HepG2 (cell line): ENCODE data around the gene CLDN14. TPM values are rescaled to one million over a fixed set of nuclear protein-coding genes. Genes with fewer than 3 reads are reported as not detected.
A peak's percentile ranks its signal among the peaks of the same experiment; 100 is the strongest.

ENCODE experiments used
- PPARG ChIP-seq: conservative IDR thresholded peaks from 2 replicates; pipeline ENCODE4 v1.6.1; 2016; ENCODE audit warnings: missing biosample characterization, missing genetic modification reagents
- SALL1 ChIP-seq: sonication (generic); formaldehyde crosslinking; IDR thresholded peaks from 2 replicates; pipeline ENCODE4 v1.8.0; 2022; ENCODE audit warnings: mild to moderate bottlenecking, missing genetic modification reagents
- SAP130 ChIP-seq: IDR thresholded peaks from 2 replicates; pipeline ENCODE4 v1.6.1; 2016; ENCODE audit warnings: low read depth
- SATB2 ChIP-seq: sonication (generic); formaldehyde crosslinking; IDR thresholded peaks from 2 replicates; pipeline ENCODE4 v1.5.0; 2020; ENCODE audit warnings: missing genetic modification reagents
- SOX5 ChIP-seq: IDR thresholded peaks from 2 replicates; pipeline ENCODE4 v1.6.1; 2016; ENCODE audit warnings: borderline replicate concordance
- THYN1 ChIP-seq: sonication (generic); formaldehyde crosslinking; IDR thresholded peaks from 2 replicates; pipeline ENCODE4 v1.8.1; 2023; ENCODE audit warnings: low read depth, mild to moderate bottlenecking, moderate library complexity, missing genetic modification reagents, borderline replicate concordance
- ZBTB39 ChIP-seq: sonication (generic); formaldehyde crosslinking; IDR thresholded peaks from 2 replicates; pipeline ENCODE4 v1.5.0; 2020; ENCODE audit warnings: missing genetic modification reagents
- ZNF326 ChIP-seq: sonication (generic); formaldehyde crosslinking; IDR thresholded peaks from 2 replicates; pipeline ENCODE4 v1.4.0; 2020; ENCODE audit warnings: missing genetic modification reagents, borderline replicate concordance
- ZNF644 ChIP-seq: IDR thresholded peaks from 2 replicates; pipeline ENCODE4 v1.6.1; 2016; ENCODE audit warnings: low read depth
- polyA plus RNA-seq, 8 experiments: library from polyadenylated mRNA; depleted of rRNA in 3 of 8; stranded (reverse) in 7 of 8; unstranded in 1 of 8; fragments of >200 nt; fragmentation: Illumina TruSeq in 4 of 8; extraction: Trizol in 4 of 8; gene quantifications; 2 replicates each; pipeline versions ENCODE4 v1.2.1 to v1.2.3, GENCODE V29; 2011 to 2016; ENCODE audit warnings: low read depth in 4 of 8, missing spikeins in 1 of 8, mixed read lengths in 1 of 8; ENCODE audit not compliant: insufficient read depth in 1 of 8
- total RNA-seq, 5 experiments: library from RNA; depleted of rRNA; stranded (reverse); fragments of >200 nt; fragmentation: Illumina TruSeq; extraction: Trizol; gene quantifications; 2 replicates each; pipeline ENCODE4 v1.2.3, GENCODE V29; 2016; ENCODE audit warnings: low read depth in 1 of 5
- TF ChIP-seq, protein P1 (sequence below): sonication (generic); formaldehyde crosslinking; IDR thresholded peaks from 2 replicates; pipeline ENCODE4 v1.5.0; 2020; ENCODE audit warnings: mild to moderate bottlenecking, missing genetic modification reagents
- TF ChIP-seq, protein P2 (sequence below): sonication (generic); formaldehyde crosslinking; IDR thresholded peaks from 2 replicates; pipeline ENCODE4 v1.5.1; 2020; ENCODE audit warnings: mild to moderate bottlenecking, missing genetic modification reagents
- TF ChIP-seq, protein P3 (sequence below): sonication (generic); formaldehyde crosslinking; IDR thresholded peaks from 2 replicates; pipeline ENCODE4 v1.5.1; 2020; ENCODE audit warnings: missing genetic modification reagents, mild to moderate bottlenecking, borderline replicate concordance
- TF ChIP-seq, protein P4 (sequence below): fragments of 450-650 bp; IDR thresholded peaks from 2 replicates; pipeline ENCODE4 v1.6.1; 2016
- TF ChIP-seq, protein P5 (sequence below), 2 experiments: sonication (generic) in 1 of 2; formaldehyde crosslinking in 1 of 2; IDR thresholded peaks; 2 replicates each; pipeline versions ENCODE4 v1.5.1 to v1.6.1; 2011 to 2020; ENCODE audit warnings: borderline replicate concordance in 1 of 2, low read depth in 1 of 2, low read length in 1 of 2, mild to moderate bottlenecking in 1 of 2, missing genetic modification reagents in 1 of 2, moderate library complexity in 1 of 2
- TF ChIP-seq, protein P6 (sequence below): IDR thresholded peaks from 2 replicates; pipeline ENCODE4 v1.6.1; 2016

Gene CLDN14
- total and polyA plus RNA-seq, 2 of the 13 experiments (the other 11 are each of a cell fraction or from before 2014, with no cell fraction given) = 1.1 to 1.4 TPM

DNA sequence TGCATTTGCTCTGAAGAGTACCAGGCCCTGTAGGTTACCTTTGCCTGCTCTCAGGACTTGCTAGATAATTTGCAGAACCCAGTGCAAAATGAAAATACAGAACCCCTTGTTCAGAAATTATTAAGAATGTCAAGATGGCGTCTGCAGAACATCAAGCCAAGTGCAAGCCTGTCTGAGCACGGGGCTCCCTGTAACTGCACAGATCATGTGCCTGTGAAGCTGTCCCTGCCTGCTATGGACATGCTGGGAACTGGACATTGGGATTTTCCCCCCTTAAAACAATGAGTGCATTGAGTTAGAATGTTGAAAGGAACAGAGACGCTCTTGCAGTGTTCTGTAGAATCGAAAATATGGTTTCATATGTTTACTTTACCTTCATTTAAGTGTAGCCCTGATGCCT, 2.9 kb downstream of the CLDN14 start (continued):
- TF ChIP-seq ZNF326 (CRISPR knock-in tag) (no peak), SALL1 (CRISPR knock-in tag) (peak; percentile 22; the same call in 1 of the 2 replicates), ZBTB39 (no peak), THYN1 (CRISPR knock-in tag) (no peak), SAP130 (CRISPR knock-in tag) (0 out of 2 replicates have a peak, but pooled peaks have one; percentile 20), SOX5 (CRISPR knock-in tag) (peak; percentile 26; the same call in 1 of the 2 replicates), SATB2 (CRISPR knock-in tag) (no peak), ZNF644 (CRISPR knock-in tag) (0 out of 2 replicates have a peak, but pooled peaks have one; percentile 28), PPARG (CRISPR knock-in tag) (no peak)
- TF ChIP-seq, protein P1, sequence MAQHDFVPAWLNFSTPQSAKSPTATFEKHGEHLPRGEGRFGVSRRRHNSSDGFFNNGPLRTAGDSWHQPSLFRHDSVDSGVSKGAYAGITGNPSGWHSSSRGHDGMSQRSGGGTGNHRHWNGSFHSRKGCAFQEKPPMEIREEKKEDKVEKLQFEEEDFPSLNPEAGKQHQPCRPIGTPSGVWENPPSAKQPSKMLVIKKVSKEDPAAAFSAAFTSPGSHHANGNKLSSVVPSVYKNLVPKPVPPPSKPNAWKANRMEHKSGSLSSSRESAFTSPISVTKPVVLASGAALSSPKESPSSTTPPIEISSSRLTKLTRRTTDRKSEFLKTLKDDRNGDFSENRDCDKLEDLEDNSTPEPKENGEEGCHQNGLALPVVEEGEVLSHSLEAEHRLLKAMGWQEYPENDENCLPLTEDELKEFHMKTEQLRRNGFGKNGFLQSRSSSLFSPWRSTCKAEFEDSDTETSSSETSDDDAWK (CRISPR knock-in tag) = no peak
- TF ChIP-seq, protein P2, sequence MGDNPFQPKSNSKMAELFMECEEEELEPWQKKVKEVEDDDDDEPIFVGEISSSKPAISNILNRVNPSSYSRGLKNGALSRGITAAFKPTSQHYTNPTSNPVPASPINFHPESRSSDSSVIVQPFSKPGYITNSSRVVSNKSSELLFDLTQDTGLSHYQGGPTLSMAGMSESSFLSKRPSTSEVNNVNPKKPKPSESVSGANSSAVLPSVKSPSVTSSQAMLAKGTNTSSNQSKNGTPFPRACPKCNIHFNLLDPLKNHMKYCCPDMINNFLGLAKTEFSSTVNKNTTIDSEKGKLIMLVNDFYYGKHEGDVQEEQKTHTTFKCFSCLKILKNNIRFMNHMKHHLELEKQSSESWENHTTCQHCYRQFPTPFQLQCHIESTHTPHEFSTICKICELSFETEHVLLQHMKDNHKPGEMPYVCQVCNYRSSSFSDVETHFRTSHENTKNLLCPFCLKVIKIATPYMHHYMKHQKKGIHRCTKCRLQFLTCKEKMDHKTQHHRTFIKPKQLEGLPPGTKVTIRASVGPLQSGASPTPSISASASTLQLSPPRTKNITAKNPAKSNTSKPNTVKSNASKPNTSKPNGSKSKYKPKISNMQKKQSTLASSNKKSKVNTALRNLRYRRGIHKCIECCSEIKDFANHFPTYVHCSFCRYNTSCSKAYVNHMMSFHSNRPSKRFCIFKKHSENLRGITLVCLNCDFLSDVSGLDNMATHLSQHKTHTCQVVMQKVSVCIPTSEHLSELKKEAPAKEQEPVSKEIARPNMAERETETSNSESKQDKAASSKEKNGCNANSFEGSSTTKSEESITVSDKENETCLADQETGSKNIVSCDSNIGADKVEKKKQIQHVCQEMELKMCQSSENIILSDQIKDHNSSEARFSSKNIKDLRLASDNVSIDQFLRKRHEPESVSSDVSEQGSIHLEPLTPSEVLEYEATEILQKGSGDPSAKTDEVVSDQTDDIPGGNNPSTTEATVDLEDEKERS (CRISPR knock-in tag) = no peak
- TF ChIP-seq, protein P3, sequence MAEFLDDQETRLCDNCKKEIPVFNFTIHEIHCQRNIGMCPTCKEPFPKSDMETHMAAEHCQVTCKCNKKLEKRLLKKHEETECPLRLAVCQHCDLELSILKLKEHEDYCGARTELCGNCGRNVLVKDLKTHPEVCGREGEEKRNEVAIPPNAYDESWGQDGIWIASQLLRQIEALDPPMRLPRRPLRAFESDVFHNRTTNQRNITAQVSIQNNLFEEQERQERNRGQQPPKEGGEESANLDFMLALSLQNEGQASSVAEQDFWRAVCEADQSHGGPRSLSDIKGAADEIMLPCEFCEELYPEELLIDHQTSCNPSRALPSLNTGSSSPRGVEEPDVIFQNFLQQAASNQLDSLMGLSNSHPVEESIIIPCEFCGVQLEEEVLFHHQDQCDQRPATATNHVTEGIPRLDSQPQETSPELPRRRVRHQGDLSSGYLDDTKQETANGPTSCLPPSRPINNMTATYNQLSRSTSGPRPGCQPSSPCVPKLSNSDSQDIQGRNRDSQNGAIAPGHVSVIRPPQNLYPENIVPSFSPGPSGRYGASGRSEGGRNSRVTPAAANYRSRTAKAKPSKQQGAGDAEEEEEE = no peak
- TF ChIP-seq, protein P4, sequence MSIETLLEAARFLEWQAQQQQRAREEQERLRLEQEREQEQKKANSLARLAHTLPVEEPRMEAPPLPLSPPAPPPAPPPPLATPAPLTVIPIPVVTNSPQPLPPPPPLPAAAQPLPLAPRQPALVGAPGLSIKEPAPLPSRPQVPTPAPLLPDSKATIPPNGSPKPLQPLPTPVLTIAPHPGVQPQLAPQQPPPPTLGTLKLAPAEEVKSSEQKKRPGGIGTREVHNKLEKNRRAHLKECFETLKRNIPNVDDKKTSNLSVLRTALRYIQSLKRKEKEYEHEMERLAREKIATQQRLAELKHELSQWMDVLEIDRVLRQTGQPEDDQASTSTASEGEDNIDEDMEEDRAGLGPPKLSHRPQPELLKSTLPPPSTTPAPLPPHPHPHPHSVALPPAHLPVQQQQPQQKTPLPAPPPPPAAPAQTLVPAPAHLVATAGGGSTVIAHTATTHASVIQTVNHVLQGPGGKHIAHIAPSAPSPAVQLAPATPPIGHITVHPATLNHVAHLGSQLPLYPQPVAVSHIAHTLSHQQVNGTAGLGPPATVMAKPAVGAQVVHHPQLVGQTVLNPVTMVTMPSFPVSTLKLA = no peak
- TF ChIP-seq, protein P5, sequence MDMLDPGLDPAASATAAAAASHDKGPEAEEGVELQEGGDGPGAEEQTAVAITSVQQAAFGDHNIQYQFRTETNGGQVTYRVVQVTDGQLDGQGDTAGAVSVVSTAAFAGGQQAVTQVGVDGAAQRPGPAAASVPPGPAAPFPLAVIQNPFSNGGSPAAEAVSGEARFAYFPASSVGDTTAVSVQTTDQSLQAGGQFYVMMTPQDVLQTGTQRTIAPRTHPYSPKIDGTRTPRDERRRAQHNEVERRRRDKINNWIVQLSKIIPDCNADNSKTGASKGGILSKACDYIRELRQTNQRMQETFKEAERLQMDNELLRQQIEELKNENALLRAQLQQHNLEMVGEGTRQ (IDR thresholded peaks at IDR 0.05; ENCODE audit: low read depth, low read length) = no peak
- TF ChIP-seq, protein P5 (CRISPR knock-in tag; IDR thresholded peaks at IDR 0.05; ENCODE audit: borderline replicate concordance) = peak; percentile 31; the same call in 1 of the 2 replicates
- TF ChIP-seq, protein P6, sequence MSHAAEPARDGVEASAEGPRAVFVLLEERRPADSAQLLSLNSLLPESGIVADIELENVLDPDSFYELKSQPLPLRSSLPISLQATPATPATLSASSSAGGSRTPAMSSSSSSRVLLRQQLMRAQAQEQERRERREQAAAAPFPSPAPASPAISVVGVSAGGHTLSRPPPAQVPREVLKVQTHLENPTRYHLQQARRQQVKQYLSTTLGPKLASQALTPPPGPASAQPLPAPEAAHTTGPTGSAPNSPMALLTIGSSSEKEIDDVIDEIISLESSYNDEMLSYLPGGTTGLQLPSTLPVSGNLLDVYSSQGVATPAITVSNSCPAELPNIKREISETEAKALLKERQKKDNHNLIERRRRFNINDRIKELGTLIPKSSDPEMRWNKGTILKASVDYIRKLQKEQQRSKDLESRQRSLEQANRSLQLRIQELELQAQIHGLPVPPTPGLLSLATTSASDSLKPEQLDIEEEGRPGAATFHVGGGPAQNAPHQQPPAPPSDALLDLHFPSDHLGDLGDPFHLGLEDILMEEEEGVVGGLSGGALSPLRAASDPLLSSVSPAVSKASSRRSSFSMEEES = peak; percentile 66
